Sigmoid colon (tissue), 4 donors: ENCODE data around the gene ZFHX3.

ENCODE experiments used
- CTCF ChIP-seq, 4 experiments: fragments of 450-650 bp in 3 of 4; fragments of 200-600 bp in 1 of 4; IDR thresholded peaks; one replicate each; pipeline ENCODE4 v1.5.1; 2016 to 2019; ENCODE audit warnings: antibody characterized with exemption in 4 of 4, mild to moderate bottlenecking in 3 of 4, moderate library complexity in 2 of 4
- POLR2AphosphoS5 ChIP-seq, 4 donors: sonication (generic); formaldehyde crosslinking; IDR thresholded peaks; one replicate each; pipeline ENCODE4 v1.6.1; 2017; ENCODE audit warnings: antibody characterized with exemption in 4 of 4

GRCh38 chr16:72838951-72839350, 209.0 kb downstream of the ZFHX3 start:
- TF ChIP-seq POLR2AphosphoS5 (IDR thresholded peaks at IDR 0.05) (no peak), CTCF (IDR thresholded peaks at IDR 0.05) (no peak)
